Smooth muscle cell of the umbilical artery (primary cell): Measurements from ENCODE around the gene LRPPRC. TPM values are rescaled to one million over a fixed set of nuclear protein-coding genes. Genes with fewer than 3 reads are reported as not detected.

ENCODE experiments used
- total RNA-seq: library from RNA; depleted of rRNA; stranded (reverse); fragments of >200 nt; gene quantifications from 2 replicates; pipeline ENCODE4 v1.2.3, GENCODE V29; 2014

Gene LRPPRC
- total RNA-seq: 57.6 and 102 TPM in 2 replicates

GRCh38 chr2:43995733-43996533 lies at the start of gene LRPPRC:
LRPPRC (minus strand) TSS chr2:43995989; CDS start chr2:43995947, 42 bp downstream.

GRCh38 chr2:43838560-43839267 lies 157.1 kb downstream of the LRPPRC start, which contains the start of the genes ABCG5 and ABCG8:
ABCG5 (minus strand) TSS chr2:43838839; CDS start chr2:43838679, 160 bp downstream.
ABCG8 (plus strand) TSS chr2:43838971; CDS start chr2:43839054, 83 bp downstream.

Other genes starting within 250 kb of the LRPPRC start
- 29.7 and 33.6 TPM in 2 replicates for gene DYNC2LI1, start 221.9 kb downstream of the LRPPRC start, total RNA-seq
- gene ABCG5, start 157.2 kb downstream of the LRPPRC start, total RNA-seq: not detected in 2 replicates
- gene ABCG8, start 157.0 kb downstream of the LRPPRC start, total RNA-seq: not detected in 2 replicates
- 22.3 and 25.7 TPM in 2 replicates for gene PPM1B, start 172.9 kb upstream of the LRPPRC start, total RNA-seq